Coronary artery (tissue), 2 donors: ENCODE measurements around the gene EXO1.
A peak's percentile ranks its signal among the peaks of the same experiment; 100 is the strongest.
"Not testable (repeated sequence)": the region's sequence is repeated elsewhere in the genome, so short reads cannot be mapped to it uniquely, and the experiment has no call there.

Experiments used
- DNase-seq: peaks from one replicate; pipeline ENCODE4 v3.0.0-alpha.2; 2017; ENCODE audit warnings: low spot score
- H3K27ac ChIP-seq, 2 donors: fragments of 200-600 bp; sonication (generic); one replicate each; pipeline ENCODE4 v1.5.1; 2016 to 2019
- H3K4me3 ChIP-seq: fragments of 200-600 bp; sonication (generic); 2 replicates; pipeline ENCODE4 v1.5.1; 2016; ENCODE audit warnings: mild to moderate bottlenecking, moderate library complexity
- TF ChIP-seq, protein P1 (sequence below): fragments of 200-600 bp; sonication (generic); IDR thresholded peaks from one replicate; pipeline ENCODE4 v1.5.1; 2019; ENCODE audit warnings: antibody characterized with exemption

The EXO1 gene

DNA sequence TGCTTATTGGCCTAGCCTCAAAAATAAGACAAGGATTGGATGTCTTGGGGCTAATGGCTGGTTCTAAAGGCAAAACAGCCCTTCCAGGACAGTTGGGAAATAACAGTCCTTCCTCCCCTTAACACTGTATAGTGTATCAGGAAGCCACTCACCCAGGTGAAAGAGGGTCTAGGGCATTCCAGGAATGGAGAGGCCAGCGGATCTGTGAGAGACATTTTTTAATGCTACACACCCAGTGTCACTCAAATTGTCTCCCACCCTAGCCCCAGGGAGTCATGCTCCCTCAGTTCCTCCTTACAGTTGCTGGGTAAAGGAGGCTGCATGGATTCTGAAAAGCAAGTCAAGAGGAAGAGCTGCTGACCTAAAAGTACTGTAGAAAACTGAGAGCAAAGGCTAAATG, 24.1 kb upstream of the EXO1 start:
- TF ChIP-seq, protein P1, sequence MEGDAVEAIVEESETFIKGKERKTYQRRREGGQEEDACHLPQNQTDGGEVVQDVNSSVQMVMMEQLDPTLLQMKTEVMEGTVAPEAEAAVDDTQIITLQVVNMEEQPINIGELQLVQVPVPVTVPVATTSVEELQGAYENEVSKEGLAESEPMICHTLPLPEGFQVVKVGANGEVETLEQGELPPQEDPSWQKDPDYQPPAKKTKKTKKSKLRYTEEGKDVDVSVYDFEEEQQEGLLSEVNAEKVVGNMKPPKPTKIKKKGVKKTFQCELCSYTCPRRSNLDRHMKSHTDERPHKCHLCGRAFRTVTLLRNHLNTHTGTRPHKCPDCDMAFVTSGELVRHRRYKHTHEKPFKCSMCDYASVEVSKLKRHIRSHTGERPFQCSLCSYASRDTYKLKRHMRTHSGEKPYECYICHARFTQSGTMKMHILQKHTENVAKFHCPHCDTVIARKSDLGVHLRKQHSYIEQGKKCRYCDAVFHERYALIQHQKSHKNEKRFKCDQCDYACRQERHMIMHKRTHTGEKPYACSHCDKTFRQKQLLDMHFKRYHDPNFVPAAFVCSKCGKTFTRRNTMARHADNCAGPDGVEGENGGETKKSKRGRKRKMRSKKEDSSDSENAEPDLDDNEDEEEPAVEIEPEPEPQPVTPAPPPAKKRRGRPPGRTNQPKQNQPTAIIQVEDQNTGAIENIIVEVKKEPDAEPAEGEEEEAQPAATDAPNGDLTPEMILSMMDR, result no peak
- DNase-seq, result no peak
- no peak overlapping the region for H3K27ac ChIP-seq
- H3K4me3 ChIP-seq, result no peak overlapping the region

GRCh38 chr1:241825581-241825980, 22.4 kb upstream of the EXO1 start:
- Histone ChIP-seq H3K27ac (no peak overlapping the region), H3K4me3 (no peak overlapping the region)
- DNase-seq, result no peak
- TF ChIP-seq, protein P1, result no peak

DNA sequence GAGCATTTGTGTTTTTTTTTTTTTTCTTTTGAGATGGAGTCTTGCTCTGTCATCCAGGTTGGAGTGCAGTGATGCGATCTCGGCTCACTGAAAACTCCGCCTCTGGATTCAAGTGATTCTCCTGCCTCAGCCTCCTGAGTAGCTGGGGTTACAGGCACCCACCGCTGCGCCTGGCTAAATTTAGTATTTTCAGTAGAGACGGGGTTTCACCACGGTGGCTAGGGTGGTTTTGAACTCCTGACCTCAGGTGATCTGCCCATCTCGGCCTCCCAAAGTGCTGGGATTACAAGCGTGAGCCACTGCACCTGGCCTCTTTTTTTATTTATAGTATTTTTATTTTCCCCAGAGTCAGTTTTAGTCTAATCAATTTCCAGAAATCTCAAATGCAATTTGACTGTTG, 21.4 kb upstream of the EXO1 start:
- DNase-seq, H3K4me3 ChIP-seq: not testable (repeated sequence)
- H3K27ac ChIP-seq, result peak overlapping the region; percentile 17 to 76

DNA sequence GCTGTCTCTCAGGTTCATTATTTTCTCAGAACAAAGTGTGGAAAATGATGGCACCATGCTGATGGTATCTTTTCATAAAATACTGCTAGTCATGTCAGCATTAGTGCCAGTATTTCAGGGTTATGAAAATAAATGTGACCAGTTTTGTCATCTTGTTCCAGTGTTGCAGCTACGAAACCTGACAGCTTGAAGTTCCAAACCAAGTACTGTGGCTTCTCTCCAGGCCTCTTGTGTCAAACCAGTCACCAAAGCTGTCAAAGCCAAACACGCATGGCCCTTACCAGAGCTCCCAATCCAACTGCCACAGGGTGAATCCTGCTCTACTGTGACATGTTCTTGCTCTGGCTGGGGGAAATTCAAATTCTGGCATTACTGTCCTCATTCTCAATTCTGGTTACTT, 20.7 kb upstream of the EXO1 start:
- TF ChIP-seq, protein P1, result no peak
- H3K4me3 ChIP-seq, result no peak overlapping the region
- peak overlapping the region; percentile 17 to 76 for H3K27ac ChIP-seq
- no peak for DNase-seq

GRCh38 chr1:241828463-241829021, 19.5 kb upstream of the EXO1 start:
- H3K27ac ChIP-seq, result no peak overlapping the region
- no peak overlapping the region for H3K4me3 ChIP-seq
- no peak for DNase-seq
- TF ChIP-seq, protein P1, result no peak

GRCh38 chr1:241829468-241829867, 18.5 kb upstream of the EXO1 start:
- no peak for DNase-seq
- H3K27ac ChIP-seq, result no peak overlapping the region
- TF ChIP-seq, protein P1, result no peak
- H3K4me3 ChIP-seq, result no peak overlapping the region

DNA sequence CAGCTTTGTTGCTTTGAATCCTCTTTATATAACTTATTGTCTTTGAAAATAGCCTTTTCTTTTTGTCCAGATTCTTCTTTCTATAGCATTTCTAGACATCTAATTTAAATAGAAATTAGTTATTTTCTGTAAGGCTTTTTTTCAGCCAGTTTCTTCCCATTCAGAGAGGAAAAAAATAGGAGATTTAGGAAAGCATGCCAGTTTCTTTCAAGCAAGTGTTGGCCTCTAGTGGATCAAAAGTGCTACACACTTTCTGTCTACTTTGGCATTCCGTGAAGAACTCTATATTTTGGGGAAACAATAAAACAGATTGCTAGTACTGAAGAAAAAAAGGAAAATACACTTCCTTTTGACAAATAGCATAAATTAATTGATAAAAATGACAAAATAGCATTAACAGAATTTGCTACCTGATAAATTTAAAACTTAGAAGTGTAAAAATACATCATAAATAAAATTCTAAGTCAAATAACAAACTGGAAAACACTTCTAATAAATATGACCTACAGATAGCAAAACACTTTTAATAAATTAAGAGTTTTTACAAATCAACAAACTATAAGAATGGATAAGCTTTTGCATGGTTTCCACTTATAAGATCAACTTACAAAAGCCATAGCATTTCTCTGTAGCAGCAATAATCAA, 13.1 kb upstream of the EXO1 start:
- H3K4me3 ChIP-seq, result no peak overlapping the region
- DNase-seq, result no peak
- TF ChIP-seq, protein P1, result peak; percentile 33

More for the DNA sequence above, 13.1 kb upstream of the EXO1 start:
- H3K27ac ChIP-seq, result no peak overlapping the region
